Bronchial epithelial cell (primary cell): ENCODE data around the gene MRPL11. TPM values are rescaled to one million over a fixed set of nuclear protein-coding genes. Genes with fewer than 3 reads are reported as not detected.

Experiments
- DNase-seq: peaks from one replicate; pipeline ENCODE4 v3.0.0-alpha.2; 2010; ENCODE audit warnings: low read depth
- FAIRE-seq: peaks from 2 replicates; lab custom pipeline; 2011; peaks lifted over from hg19 to GRCh38; lab: Jason Lieb, UNC
- H3K27me3 ChIP-seq: 2 replicates; pipeline ENCODE4 v1.5.1; 2011; ENCODE audit warnings: low read length; ENCODE audit not compliant: control insufficient read depth, insufficient read depth
- H3K36me3 ChIP-seq: 2 replicates; pipeline ENCODE4 v1.5.1; 2011; ENCODE audit warnings: low read length; ENCODE audit not compliant: control insufficient read depth, insufficient read depth
- H3K4me3 ChIP-seq: 2 replicates; pipeline ENCODE4 v1.5.1; 2011; ENCODE audit warnings: mild to moderate bottlenecking, low read depth, low read length, control low read depth
- total RNA-seq: library from RNA; depleted of rRNA; stranded (reverse); fragments of >200 nt; gene quantifications from 2 replicates; pipeline ENCODE4 v1.2.1, GENCODE V29; 2014
- TF ChIP-seq, protein P1 (sequence below): IDR thresholded peaks from 2 replicates; pipeline ENCODE4 v1.5.1; 2011; ENCODE audit warnings: mild to moderate bottlenecking, moderate library complexity, low read length, control low read depth, inconsistent platforms; ENCODE audit not compliant: insufficient read depth, severe bottlenecking

The MRPL11 gene
- total RNA-seq, result 38.5 and 43.7 TPM in 2 replicates

DNA sequence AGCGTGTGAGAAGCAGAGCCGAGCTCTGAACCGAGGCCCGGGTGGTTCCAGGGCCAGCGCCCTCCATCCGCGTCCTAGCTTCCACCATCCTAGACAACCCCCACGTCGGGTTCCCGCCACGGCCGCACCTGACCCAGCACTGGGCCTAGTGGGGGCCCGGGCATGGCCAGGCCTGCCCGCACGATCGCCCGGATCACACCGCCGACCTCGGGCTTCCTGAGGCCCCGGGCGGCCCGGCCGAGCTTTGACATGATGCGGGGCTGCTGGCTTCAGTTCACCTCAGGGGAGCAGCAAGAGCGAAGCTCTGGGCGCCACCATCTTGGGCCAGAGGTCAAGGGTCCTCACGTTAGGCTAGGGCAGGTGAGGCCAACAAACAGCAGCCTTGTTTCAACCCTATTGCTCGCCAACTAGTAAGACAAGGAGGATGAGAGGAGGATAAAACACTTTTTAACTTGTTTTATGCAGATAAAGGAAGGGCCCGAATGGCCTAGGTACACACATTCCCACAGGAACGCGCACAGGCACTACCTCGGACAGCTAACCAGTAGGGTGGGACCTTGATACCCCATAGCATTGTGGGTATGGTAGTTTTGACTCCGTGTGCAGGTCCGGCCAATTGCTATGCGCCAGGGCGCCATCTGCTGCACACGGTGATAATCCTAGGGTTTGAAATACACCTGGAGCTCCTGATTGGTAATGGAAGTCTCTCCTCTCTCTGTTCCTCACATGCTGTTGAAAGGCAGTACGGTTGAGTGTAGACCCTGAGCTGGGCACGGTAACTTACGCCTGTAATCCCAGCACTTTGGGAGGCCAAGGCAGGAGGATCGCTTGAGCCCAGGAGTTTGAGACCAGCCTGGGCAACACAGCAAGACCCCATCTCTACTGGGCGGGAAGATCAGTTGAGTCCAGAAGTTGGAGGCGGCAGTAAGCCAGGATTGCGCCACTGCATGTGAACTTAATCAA lies at the start of gene MRPL11:
MRPL11 (minus strand) TSS at position 345 of the 963 bp plus-strand sequence; CDS start at position 251, 94 bp downstream.
- TF ChIP-seq, protein P1, sequence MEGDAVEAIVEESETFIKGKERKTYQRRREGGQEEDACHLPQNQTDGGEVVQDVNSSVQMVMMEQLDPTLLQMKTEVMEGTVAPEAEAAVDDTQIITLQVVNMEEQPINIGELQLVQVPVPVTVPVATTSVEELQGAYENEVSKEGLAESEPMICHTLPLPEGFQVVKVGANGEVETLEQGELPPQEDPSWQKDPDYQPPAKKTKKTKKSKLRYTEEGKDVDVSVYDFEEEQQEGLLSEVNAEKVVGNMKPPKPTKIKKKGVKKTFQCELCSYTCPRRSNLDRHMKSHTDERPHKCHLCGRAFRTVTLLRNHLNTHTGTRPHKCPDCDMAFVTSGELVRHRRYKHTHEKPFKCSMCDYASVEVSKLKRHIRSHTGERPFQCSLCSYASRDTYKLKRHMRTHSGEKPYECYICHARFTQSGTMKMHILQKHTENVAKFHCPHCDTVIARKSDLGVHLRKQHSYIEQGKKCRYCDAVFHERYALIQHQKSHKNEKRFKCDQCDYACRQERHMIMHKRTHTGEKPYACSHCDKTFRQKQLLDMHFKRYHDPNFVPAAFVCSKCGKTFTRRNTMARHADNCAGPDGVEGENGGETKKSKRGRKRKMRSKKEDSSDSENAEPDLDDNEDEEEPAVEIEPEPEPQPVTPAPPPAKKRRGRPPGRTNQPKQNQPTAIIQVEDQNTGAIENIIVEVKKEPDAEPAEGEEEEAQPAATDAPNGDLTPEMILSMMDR, result peak; percentile 74
- peak; percentile 96 for FAIRE-seq
- H3K27me3 ChIP-seq, result no peaks in the 10 kb centered on the region
- H3K36me3 ChIP-seq, result peaks cover 9% of the 10 kb centered on the region
- DNase-seq, result peak; percentile 92
- H3K4me3 ChIP-seq, result peak within 1 kb of the TSS; percentile 65

DNA sequence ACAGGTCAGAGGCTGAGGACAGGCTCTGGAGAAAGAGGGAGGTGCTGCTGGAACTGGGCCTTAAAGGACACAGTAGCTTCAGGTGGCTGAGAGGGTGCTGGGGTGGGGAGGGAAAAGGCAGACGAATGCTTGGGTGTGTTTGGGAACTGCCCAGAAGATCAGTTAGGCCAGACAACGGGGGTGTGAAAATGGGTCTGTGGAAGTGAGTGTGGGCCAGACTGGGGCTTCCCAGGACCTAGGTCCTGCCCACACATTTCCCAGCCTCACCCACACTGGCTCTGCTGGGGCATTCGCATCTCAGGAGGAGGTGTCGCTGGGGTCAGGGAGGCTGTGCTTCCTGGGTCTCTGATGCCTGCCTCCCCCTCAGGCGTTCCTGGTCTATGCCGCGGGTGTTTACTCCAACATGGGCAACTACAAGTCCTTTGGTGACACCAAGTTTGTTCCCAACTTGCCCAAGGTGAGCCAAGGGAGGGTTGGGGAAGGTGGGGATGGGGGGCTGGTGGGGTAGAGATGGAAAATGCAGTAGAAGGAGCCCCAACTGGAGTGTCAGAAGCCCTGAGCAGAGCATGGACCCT lies 46.2 kb upstream of the MRPL11 start:
- H3K36me3 ChIP-seq, result peaks cover 29% of the 10 kb centered on the region
- no peak for DNase-seq

DNA sequence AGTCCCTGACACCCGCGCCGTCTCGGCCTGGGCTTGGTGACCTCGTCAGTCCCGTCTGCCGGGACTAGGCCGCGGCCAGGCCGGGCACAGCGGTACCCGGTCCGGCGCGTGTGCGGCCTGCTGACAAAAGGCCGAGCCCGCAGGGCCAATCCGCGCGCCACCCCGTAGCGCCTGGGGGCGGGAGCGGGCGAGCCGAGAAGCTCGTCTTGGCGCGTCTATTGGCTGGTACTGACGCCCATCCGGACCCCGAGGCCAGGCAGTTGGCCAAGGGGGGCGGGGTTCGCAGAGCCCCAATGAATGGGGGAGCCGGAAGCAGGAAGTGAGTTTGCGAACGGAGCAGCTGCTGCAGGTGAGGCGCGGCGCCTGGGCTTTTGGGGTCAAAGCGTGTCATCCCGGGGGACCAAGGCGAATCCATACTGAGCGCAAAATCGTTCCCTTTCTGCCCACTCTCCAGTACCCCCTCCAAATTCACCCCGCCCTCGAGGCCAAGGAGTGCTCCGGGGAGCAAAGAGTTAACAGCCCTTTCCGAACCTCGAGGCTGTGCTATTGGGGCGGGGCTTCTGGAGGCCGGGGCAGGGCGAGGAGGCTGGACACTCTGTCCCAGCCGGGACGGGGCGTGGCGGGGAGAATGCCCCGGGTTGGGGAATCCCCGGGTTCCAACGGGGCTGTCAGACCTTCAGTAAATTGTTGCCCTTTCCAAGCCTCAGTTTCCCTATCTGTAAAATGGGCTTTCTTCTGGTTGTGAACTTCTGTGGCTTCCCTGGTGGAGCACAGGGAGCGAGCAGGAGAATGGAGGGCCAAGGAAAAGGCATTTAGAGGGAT lies 41.7 kb upstream of the MRPL11 start, which contains the start of gene DPP3:
DPP3 (plus strand) TSS at position 318 of the 822 bp plus-strand sequence. CDS start 1,767 bp downstream, outside the sequence.
- Histone ChIP-seq H3K27me3 (no peaks in the 10 kb centered on the region), H3K36me3 (peaks cover 8% of the 10 kb centered on the region), H3K4me3 (peak within 1 kb of the TSS; percentile 71)
- DNase-seq (peak; percentile 87), FAIRE-seq (no peak)
- TF ChIP-seq, protein P1, result no peak

More for the DNA sequence above, 46.2 kb upstream of the MRPL11 start:
- H3K27me3 ChIP-seq, result no peaks in the 10 kb centered on the region
- no peak for FAIRE-seq
- TF ChIP-seq, protein P1, result no peak
- H3K4me3 ChIP-seq, result no peak overlapping the region

DNA sequence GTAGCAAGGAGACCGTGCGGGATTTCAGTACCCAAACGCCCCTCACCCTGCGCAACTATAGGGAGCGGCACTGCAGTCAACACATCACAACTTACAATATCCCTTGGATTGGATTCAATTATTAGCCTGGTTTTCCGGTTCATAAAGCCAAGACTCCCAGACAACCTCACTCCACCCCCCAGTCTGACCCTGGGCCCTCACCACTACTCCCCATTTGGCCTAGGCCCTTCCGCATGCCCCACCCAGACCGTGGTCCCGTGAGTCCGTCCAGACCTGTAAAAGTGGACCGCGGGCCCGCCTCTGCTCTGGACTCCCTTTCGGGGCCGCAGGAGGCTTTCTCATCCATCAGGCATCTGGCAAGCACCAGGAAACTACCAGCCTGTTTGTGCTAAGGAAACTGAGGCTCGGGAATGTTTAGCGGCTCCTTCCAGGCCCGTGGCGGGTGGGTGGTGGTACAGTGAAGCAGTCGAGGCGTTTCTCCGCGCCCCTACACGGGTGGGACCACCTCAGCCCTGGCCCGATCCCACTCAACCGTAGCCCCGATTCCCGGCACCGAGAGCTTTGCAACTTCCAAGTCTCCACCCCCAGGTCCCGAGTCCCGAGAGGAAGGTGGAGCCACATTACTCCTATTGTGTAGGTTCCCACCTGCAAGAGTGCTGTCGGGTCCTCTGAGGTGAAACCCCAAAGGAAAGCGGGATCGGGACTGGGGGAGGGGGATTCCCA lies 40.9 kb upstream of the MRPL11 start:
- DNase-seq (peak; percentile 79), FAIRE-seq (no peak)
- Histone ChIP-seq H3K36me3 (peaks cover 8% of the 10 kb centered on the region), H3K27me3 (no peaks in the 10 kb centered on the region), H3K4me3 (peak overlapping the region; percentile 71)
- TF ChIP-seq, protein P1, result no peak
